ENCODE measurements around the gene CAMKK2. TPM values are rescaled to one million over a fixed set of nuclear protein-coding genes. Genes with fewer than 3 reads are reported as not detected.

Gene CAMKK2
- total RNA-seq, 4 donors from 2014 or later = 24.9 to 58.2 (median 38.5) TPM

GRCh38 chr12:121223292-121224285, 72.9 kb downstream of the CAMKK2 start:
- ATAC-seq (ENCODE audit: low FRiP score) (no peak), DNase-seq (ENCODE audit: low spot score) (no peak)
- TF ChIP-seq, protein P1, sequence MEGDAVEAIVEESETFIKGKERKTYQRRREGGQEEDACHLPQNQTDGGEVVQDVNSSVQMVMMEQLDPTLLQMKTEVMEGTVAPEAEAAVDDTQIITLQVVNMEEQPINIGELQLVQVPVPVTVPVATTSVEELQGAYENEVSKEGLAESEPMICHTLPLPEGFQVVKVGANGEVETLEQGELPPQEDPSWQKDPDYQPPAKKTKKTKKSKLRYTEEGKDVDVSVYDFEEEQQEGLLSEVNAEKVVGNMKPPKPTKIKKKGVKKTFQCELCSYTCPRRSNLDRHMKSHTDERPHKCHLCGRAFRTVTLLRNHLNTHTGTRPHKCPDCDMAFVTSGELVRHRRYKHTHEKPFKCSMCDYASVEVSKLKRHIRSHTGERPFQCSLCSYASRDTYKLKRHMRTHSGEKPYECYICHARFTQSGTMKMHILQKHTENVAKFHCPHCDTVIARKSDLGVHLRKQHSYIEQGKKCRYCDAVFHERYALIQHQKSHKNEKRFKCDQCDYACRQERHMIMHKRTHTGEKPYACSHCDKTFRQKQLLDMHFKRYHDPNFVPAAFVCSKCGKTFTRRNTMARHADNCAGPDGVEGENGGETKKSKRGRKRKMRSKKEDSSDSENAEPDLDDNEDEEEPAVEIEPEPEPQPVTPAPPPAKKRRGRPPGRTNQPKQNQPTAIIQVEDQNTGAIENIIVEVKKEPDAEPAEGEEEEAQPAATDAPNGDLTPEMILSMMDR (IDR thresholded peaks at IDR 0.05) = no peak

DNA sequence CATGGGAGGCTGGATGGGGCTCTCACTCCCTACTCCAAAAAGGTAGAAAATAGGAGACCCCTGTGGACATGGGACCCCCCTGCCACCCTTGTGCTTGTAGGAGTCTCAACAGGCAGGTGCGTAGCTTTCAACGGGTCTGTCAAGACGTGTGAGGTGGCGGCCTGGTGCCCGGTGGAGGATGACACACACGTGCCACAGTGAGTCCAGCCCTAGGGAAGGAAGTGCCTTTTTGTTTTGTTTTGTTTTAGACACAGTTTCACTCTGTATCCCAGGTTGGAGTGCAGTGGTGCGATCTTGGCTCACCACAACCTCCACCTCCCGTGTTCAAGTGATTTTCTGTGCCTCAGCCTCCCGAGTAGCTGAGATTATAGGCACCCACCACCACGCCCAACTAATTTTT, 73.7 kb downstream of the CAMKK2 start:
- DNase-seq (ENCODE audit: low spot score) = no peak
- TF ChIP-seq, protein P1 (IDR thresholded peaks at IDR 0.05) = no peak
- no peak for ATAC-seq (ENCODE audit: low FRiP score)

- DNase-seq (ENCODE audit: low spot score) (no peak), ATAC-seq (ENCODE audit: low FRiP score) (no peak)
These were observed 77.0 kb downstream of the CAMKK2 start for GRCh38 chr12:121219353-121219986.

GRCh38 chr12:121218588-121219352, 77.7 kb downstream of the CAMKK2 start:
- DNase-seq (ENCODE audit: low spot score) = no peak
- TF ChIP-seq, protein P1 (IDR thresholded peaks at IDR 0.05) = no peak
- no peak for ATAC-seq (ENCODE audit: low FRiP score)

More at GRCh38 chr12:121219353-121219986, 77.0 kb downstream of the CAMKK2 start:
- TF ChIP-seq, protein P1 (IDR thresholded peaks at IDR 0.05) = no peak

DNA sequence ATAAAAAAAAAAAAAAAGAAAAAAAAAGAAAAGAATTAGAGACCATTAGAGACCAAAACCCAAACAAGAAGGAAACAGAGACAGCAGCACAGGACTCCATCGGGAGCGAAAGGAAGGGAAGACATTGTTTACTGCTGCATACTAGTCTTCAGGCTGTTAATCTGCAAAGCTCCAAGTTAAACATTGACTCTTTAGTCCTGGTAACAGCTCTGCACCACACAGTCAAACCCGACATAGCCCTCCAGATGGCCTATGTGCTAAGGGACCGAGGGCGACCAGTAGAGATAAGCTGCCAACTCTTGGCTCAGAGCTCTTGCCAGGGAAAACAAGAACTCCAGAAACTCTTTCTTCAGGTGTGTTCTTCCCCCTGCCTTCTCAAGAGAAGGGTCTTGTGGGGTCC, 78.7 kb downstream of the CAMKK2 start:
- no peak for DNase-seq (ENCODE audit: low spot score)
- TF ChIP-seq, protein P1 (IDR thresholded peaks at IDR 0.05) = no peak
- ATAC-seq (ENCODE audit: low FRiP score) = no peak

DNA sequence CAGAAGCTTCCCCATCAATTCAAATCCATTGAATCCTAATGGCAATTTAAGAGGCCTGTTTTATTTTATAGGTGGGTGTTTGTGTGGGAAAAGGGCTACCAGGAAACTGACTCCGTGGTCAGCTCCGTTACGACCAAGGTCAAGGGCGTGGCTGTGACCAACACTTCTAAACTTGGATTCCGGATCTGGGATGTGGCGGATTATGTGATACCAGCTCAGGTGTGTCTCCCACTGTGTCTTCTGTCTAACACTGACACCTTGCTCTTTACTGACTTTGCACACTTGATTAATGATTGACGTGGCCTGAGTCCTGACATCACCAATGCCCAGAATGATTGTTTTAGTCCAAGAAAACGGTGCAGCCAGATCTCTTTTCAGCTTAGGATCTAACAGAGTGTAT, 79.4 kb downstream of the CAMKK2 start:
- ATAC-seq (ENCODE audit: low FRiP score) (no peak), DNase-seq (ENCODE audit: low spot score) (no peak)
- TF ChIP-seq, protein P1 (IDR thresholded peaks at IDR 0.05) = no peak
